K562 (cell line): Measurements from ENCODE around the gene CHST13. TPM values are rescaled to one million over a fixed set of nuclear protein-coding genes. Genes with fewer than 3 reads are reported as not detected.

Experiments
- ATAC-seq: fragments of 200-7000 bp; cut with Tn5 transposase; 3 replicates; pipeline ENCODE4 v1.9.1; 2020; ENCODE audit warnings: moderate library complexity
- BruUV-seq: library from RNA; stranded (reverse); fragments of 400-500 nt; replicated peaks from 2 replicates; lab custom pipeline; 2021; lab: Mats Ljungman, UMichigan
- CTCF ChIA-PET: fragments of 300-600 bp; formaldehyde crosslinking; extraction: SDS; loops from one replicate; lab custom pipeline; 2021; ENCODE audit warnings: low intra/inter-chr PET ratio; lab: Yijun Ruan, JAX
- POLR2A ChIA-PET: fragments of 300-600, 350-650 bp; sonication (Branson Sonifier 250); formaldehyde crosslinking; extraction: SDS; loops from one replicate; lab custom pipeline; 2021; ENCODE audit warnings: antibody characterized with exemption, inconsistent platforms; lab: Yijun Ruan, JAX
- DNase-seq, 4 experiments: peaks; one replicate each; pipeline versions ENCODE4 v3.0.0 to v3.0.0-alpha.2; 2011 to 2018; ENCODE audit warnings: low spot score in 3 of 4, mixed read lengths in 3 of 4; ENCODE audit errors: extremely low read depth in 1 of 4
- FAIRE-seq: peaks from 2 replicates; lab custom pipeline; 2011; peaks lifted over from hg19 to GRCh38; lab: Jason Lieb, UNC
- H2AFZ ChIP-seq: 2 replicates; pipeline ENCODE4 v1.6.0; 2011; ENCODE audit warnings: low read depth, low read length, control low read depth, inconsistent platforms
- H3K27ac ChIP-seq: fragments of 200-600 bp; 3 replicates; pipeline ENCODE4 v1.8.0; 2011; ENCODE audit warnings: low read depth, mild to moderate bottlenecking, control low read depth, inconsistent platforms, low read length, moderate library complexity, mixed read lengths; ENCODE audit errors: extremely low read depth
- H3K27me3 ChIP-seq, 2 experiments: fragments of 300-600 bp in 1 of 2; 2 replicates in 1 of 2; 3 replicates in 1 of 2; pipeline versions ENCODE4 v1.6.0 to v1.8.0; 2011; ENCODE audit warnings: inconsistent platforms in 2 of 2, low read length in 2 of 2, mild to moderate bottlenecking in 1 of 2, mixed read lengths in 1 of 2, moderate library complexity in 1 of 2; ENCODE audit not compliant: control insufficient read depth in 2 of 2, insufficient read depth in 2 of 2
- H3K36me3 ChIP-seq: fragments of 300-600 bp; 3 replicates; pipeline ENCODE4 v1.8.0; 2011; ENCODE audit warnings: mild to moderate bottlenecking, low read length, inconsistent platforms; ENCODE audit not compliant: control insufficient read depth, insufficient read depth
- H3K4me1 ChIP-seq, 2 experiments: fragments of 200-600 bp in 1 of 2; replicated peaks in 1 of 2; 2 replicates in 1 of 2; 3 replicates in 1 of 2; pipeline versions ENCODE4 v1.5.1 to v1.8.0; 2011; ENCODE audit warnings: inconsistent platforms in 2 of 2, low read length in 2 of 2, mild to moderate bottlenecking in 1 of 2, mixed read lengths in 1 of 2, moderate library complexity in 1 of 2; ENCODE audit not compliant: control insufficient read depth in 2 of 2, insufficient read depth in 2 of 2
- H3K4me2 ChIP-seq: 2 replicates; pipeline ENCODE4 v1.6.1; 2011; ENCODE audit warnings: low read length, control low read depth, inconsistent platforms, mixed read lengths; ENCODE audit not compliant: insufficient read depth
- H3K4me3 ChIP-seq: fragments of 200-600 bp; sonication (generic), shearing (Covaris generic); 2 replicates; pipeline ENCODE4 v1.5.1; 2016; ENCODE audit warnings: control low read depth, inconsistent platforms
- H3K79me2 ChIP-seq: fragments of 200-600 bp; 3 replicates; pipeline ENCODE4 v1.8.0; 2011; ENCODE audit warnings: low read length, inconsistent platforms; ENCODE audit not compliant: control insufficient read depth, insufficient read depth
- H3K9ac ChIP-seq, 2 experiments: 2 replicates each; pipeline versions ENCODE4 v1.6.0 to v1.6.1; 2011; ENCODE audit warnings: low read depth in 2 of 2, low read length in 2 of 2, control low read depth in 1 of 2, inconsistent platforms in 1 of 2, mild to moderate bottlenecking in 1 of 2, mixed read lengths in 1 of 2; ENCODE audit not compliant: insufficient read depth in 1 of 2
- H3K9me1 ChIP-seq: one replicate; pipeline ENCODE4 v1.6.0; 2011; ENCODE audit warnings: inconsistent platforms, mild to moderate bottlenecking, low read length, moderate library complexity; ENCODE audit not compliant: control insufficient read depth, insufficient read depth
- H3K9me3 ChIP-seq: replicated peaks from 2 replicates; pipeline ENCODE4 v1.5.1; 2011; ENCODE audit warnings: low read depth, low read length, inconsistent platforms; ENCODE audit not compliant: control insufficient read depth, insufficient read depth
- H4K20me1 ChIP-seq: replicated peaks from 2 replicates; pipeline ENCODE4 v1.6.1; 2011; ENCODE audit warnings: low read length, inconsistent platforms, mixed read lengths; ENCODE audit not compliant: control insufficient read depth, insufficient read depth
- ADNP ChIP-seq: fragments of 200-800 bp; sonication (Bioruptor generic); IDR thresholded peaks from 2 replicates; pipeline ENCODE4 v1.6.1; 2016; ENCODE audit warnings: missing genetic modification characterization, missing compliant biosample characterization
- ARID2 ChIP-seq: fragments of 450-650 bp; IDR thresholded peaks from 2 replicates; pipeline ENCODE4 v1.6.1; 2017; ENCODE audit warnings: antibody characterized with exemption, mild to moderate bottlenecking
- NCOA4 ChIP-seq: fragments of 450-650 bp; IDR thresholded peaks from 2 replicates; pipeline ENCODE4 v1.6.1; 2018; ENCODE audit warnings: mild to moderate bottlenecking; ENCODE audit not compliant: partially characterized antibody
- NFIC ChIP-seq: fragments of 450-650 bp; IDR thresholded peaks from 2 replicates; pipeline ENCODE4 v1.6.1; 2017; ENCODE audit warnings: mild to moderate bottlenecking, inconsistent platforms
- WGBS: fragments of 100-300 bp; shearing (Covaris generic); methylation state at CpG from one replicate; pipeline ENCODE4 v1.1.6; 2016; ENCODE audit warnings: low coverage, mixed read lengths; ENCODE audit not compliant: insufficient coverage; ENCODE audit errors: missing lambda C conversion rate; 5-methylcytosine and 5-hydroxymethylcytosine counted together
- in situ Hi-C: fragments of 300-500 bp; cut with MboI; formaldehyde crosslinking; loops from 4 replicates; pipeline ENCODE4 v1.15.0; 2018; ENCODE audit warnings: inconsistent platforms, mixed read lengths
- intact Hi-C: fragments of 100-400 bp; cut with micrococcal nuclease; formaldehyde crosslinking; loops from 2 replicates; pipeline ENCODE4 v1.14.2; 2022
- polyA plus RNA-seq, 8 experiments: library from polyadenylated mRNA; depleted of rRNA in 4 of 8; stranded (reverse) in 5 of 8; unstranded in 3 of 8; fragments of >200 nt; fragmentation: Nextera tagmentation in 2 of 8; fragmentation: Illumina TruSeq in 1 of 8; extraction: Ambion mirVana in 2 of 8; extraction: Trizol in 1 of 8; gene quantifications; 2 replicates each; pipeline versions ENCODE4 v1.2.1 to v1.2.3, GENCODE V29; 2011 to 2014; ENCODE audit warnings: inconsistent platforms in 1 of 8, missing spikeins in 1 of 8
- total RNA-seq, 7 experiments: library from RNA; depleted of rRNA in 6 of 7; stranded (reverse); fragments of >200 nt in 6 of 7; fragmentation: Illumina TruSeq in 2 of 7; extraction: Trizol in 2 of 7; gene quantifications; 2 replicates each; pipeline versions ENCODE4 v1.2.1 to v1.2.3, GENCODE V29; 2011 to 2021; ENCODE audit warnings: low replicate concordance in 1 of 7
- TF ChIP-seq, protein P1 (sequence below): fragments of 250-450 bp; sonication (Bioruptor Pico); IDR thresholded peaks from 2 replicates; pipeline ENCODE4 v1.5.1; 2021; ENCODE audit warnings: mild to moderate bottlenecking

CHST13 gene
- total and polyA plus RNA-seq, 9 of the 15 experiments (the other 6 are each of a cell fraction or from before 2014, with no cell fraction given), result not detected

DNA sequence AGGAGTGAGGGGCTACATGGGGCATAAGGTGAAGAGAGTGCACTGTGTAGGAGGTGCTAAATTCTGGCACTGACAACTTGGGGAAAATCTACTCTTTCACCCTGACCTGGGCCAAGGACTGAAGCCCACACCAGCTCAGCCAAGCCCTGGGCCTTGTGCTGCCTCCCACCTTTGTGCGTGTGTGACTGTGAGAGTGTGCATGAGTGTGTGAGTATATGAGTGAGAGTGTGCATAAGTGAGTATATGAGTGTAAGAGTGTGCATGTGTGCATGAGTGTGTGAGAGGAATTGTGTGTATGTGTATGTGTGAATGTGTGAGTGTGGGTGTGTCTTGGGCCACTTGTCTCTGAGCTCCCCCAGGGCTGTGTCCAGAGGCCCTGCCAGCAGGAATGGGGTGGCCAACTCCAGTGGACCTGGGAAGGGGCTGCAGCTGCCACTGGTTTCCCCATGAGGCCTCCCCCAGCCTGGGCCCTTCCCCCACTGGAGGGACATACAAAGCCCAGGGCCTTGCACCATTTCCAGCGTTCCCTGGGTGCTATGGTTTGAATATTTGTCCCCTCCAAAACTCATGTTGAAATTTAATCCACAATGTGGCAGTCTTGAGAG, 19.6 kb downstream of the CHST13 start:
- Histone ChIP-seq H3K27me3 (peaks cover 0 to 18% of the 10 kb centered on the region in 2 experiments; a peak in 3 of 5 replicates), H3K4me2 (no peak overlapping the region), H2AFZ (no peak overlapping the region), H3K27ac (no peak overlapping the region), H3K9me1 (no peaks in the 10 kb centered on the region), H3K9ac (no peak overlapping the region)
- CTCF ChIA-PET, result no interaction called here
- 44% methylated on average over 2 of the region's 2 CpGs for WGBS
- TF ChIP-seq ADNP (tag) (no peak), NCOA4 (no peak), ARID2 (no peak), NFIC (no peak)
- TF ChIP-seq, protein P1, sequence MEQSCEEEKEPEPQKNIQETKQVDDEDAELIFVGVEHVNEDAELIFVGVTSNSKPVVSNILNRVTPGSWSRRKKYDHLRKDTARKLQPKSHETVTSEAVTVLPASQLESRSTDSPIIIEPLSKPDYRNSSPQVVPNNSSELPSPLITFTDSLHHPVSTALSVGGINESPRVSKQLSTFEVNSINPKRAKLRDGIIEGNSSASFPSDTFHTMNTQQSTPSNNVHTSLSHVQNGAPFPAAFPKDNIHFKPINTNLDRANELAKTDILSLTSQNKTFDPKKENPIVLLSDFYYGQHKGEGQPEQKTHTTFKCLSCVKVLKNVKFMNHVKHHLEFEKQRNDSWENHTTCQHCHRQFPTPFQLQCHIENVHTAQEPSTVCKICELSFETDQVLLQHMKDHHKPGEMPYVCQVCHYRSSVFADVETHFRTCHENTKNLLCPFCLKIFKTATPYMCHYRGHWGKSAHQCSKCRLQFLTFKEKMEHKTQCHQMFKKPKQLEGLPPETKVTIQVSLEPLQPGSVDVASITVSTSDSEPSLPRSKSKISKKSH, result no peak
- TF ChIP-seq, all 486 proteins: peak for 0
- intact Hi-C loops (no loop called here), in situ Hi-C loops (no loop called here)
- H3K4me3 ChIP-seq, result no peak overlapping the region
- H3K9me3 ChIP-seq, result peaks cover 2% of the 10 kb centered on the region
- H3K36me3 ChIP-seq, result no peaks in the 10 kb centered on the region
- DNase-seq, result no peak
- POLR2A ChIA-PET, result no interaction called here
- no peaks in the 10 kb centered on the region for H3K79me2 ChIP-seq
- H4K20me1 ChIP-seq, result no peaks in the 10 kb centered on the region
- peaks cover 14 to 19% of the 10 kb centered on the region in 2 experiments for H3K4me1 ChIP-seq
- no peak for ATAC-seq
- no TSS peak for BruUV-seq
- no peak for FAIRE-seq
